Measurements from ENCODE around the gene NACC2.

Gene NACC2

GRCh38 chr9:136127313-136127712, 32.2 kb upstream of the NACC2 start:
- Histone ChIP-seq H3K36me3 (ENCODE audit: control insufficient read depth in 4 of 4, insufficient read depth in 4 of 4, low read length in 3 of 4) (no peaks in the 10 kb centered on the region), H3K27me3 (replicated peaks in 2 of 5; ENCODE audit: control insufficient read depth in 4 of 5, insufficient read depth in 5 of 5, low read length in 4 of 5) (peaks cover 0 to 20% (median 14%) of the 10 kb centered on the region in 5 experiments), H3K4me3 (ENCODE audit: control insufficient read depth in 1 of 7, extremely low read depth in 1 of 7, insufficient read depth in 4 of 7, low read depth in 2 of 7, low read length in 6 of 7) (no peak overlapping the region), H3K4me1 (ENCODE audit: control extremely low read depth in 1 of 4, control insufficient read depth in 4 of 4, insufficient read depth in 4 of 4, low read length in 3 of 4) (peaks cover 0 to 9% (median 7%) of the 10 kb centered on the region in 4 experiments), H3K9me3 (ENCODE audit: control extremely low read depth in 1 of 5, control insufficient read depth in 4 of 5, insufficient read depth in 2 of 5, low read depth in 1 of 5, low read length in 4 of 5) (no peaks in the 10 kb centered on the region), H3K27ac (ENCODE audit: insufficient read depth in 1 of 2, low read depth in 1 of 2, low read length in 2 of 2, poor library complexity in 1 of 2, severe bottlenecking in 2 of 2) (no peak overlapping the region)
- WGBS (ENCODE audit: insufficient coverage), result 87% methylated on average over 17 of the region's 18 CpGs
- CTCF ChIA-PET, result interaction anchor here (1.5 kb wide), 1 partner anchor 16 kb away, joined by 3 read pairs; no protein-coding TSS in a partner anchor
- DNase-seq, result no peak
- POLR2A ChIA-PET, result no interaction called here

GRCh38 chr9:136124976-136125692, 30.0 kb upstream of the NACC2 start:
- CTCF ChIA-PET, result interaction anchor here (1.6 to 3.5 kb wide), 2 partner anchors 14 to 34 kb away, joined by 5 to 36 read pairs; no protein-coding TSS in a partner anchor

GRCh38 chr9:136122425-136123383, 27.6 kb upstream of the NACC2 start:
- ChIA-PET CTCF (interaction anchor here (0.7 to 3.5 kb wide), 27 partner anchors 13 to 268 kb away, joined by 3 to 56 read pairs (median 4); partner anchors contain the start of gene NACC2), POLR2A (interaction anchor here (0.6 kb wide), 2 partner anchors 13 to 48 kb away, joined by 3 read pairs; no protein-coding TSS in a partner anchor)
- DNase-seq, result peak in 2 of 3 donors; percentile 69 to 74
- H3K27me3 ChIP-seq (replicated peaks in 2 of 5; ENCODE audit: control insufficient read depth in 4 of 5, insufficient read depth in 5 of 5, low read length in 4 of 5), result peaks cover 0 to 3% (median 0%) of the 10 kb centered on the region in 5 experiments
- peaks cover 0 to 24% (median 23%) of the 10 kb centered on the region in 4 experiments for H3K4me1 ChIP-seq (ENCODE audit: control extremely low read depth in 1 of 4, control insufficient read depth in 4 of 4, insufficient read depth in 4 of 4, low read length in 3 of 4)
- H3K36me3 ChIP-seq (ENCODE audit: control insufficient read depth in 4 of 4, insufficient read depth in 4 of 4, low read length in 3 of 4), result no peaks in the 10 kb centered on the region
- H3K4me3 ChIP-seq (ENCODE audit: control insufficient read depth in 1 of 7, extremely low read depth in 1 of 7, insufficient read depth in 4 of 7, low read depth in 2 of 7, low read length in 6 of 7), result peak overlapping the region in 3 of 7 experiments; percentile 3 to 61 (median 46)
- H3K9me3 ChIP-seq (ENCODE audit: control extremely low read depth in 1 of 5, control insufficient read depth in 4 of 5, insufficient read depth in 2 of 5, low read depth in 1 of 5, low read length in 4 of 5), result no peaks in the 10 kb centered on the region
- WGBS (ENCODE audit: insufficient coverage), result 19% methylated on average over 34 of the region's 45 CpGs
- no peak overlapping the region for H3K27ac ChIP-seq (ENCODE audit: insufficient read depth in 1 of 2, low read depth in 1 of 2, low read length in 2 of 2, poor library complexity in 1 of 2, severe bottlenecking in 2 of 2)

More at GRCh38 chr9:136124976-136125692, 30.0 kb upstream of the NACC2 start:
- peaks cover 0 to 6% (median 1%) of the 10 kb centered on the region in 5 experiments for H3K27me3 ChIP-seq (replicated peaks in 2 of 5; ENCODE audit: control insufficient read depth in 4 of 5, insufficient read depth in 5 of 5, low read length in 4 of 5)
- no peak overlapping the region for H3K4me3 ChIP-seq (ENCODE audit: control insufficient read depth in 1 of 7, extremely low read depth in 1 of 7, insufficient read depth in 4 of 7, low read depth in 2 of 7, low read length in 6 of 7)
- no peaks in the 10 kb centered on the region for H3K9me3 ChIP-seq (ENCODE audit: control extremely low read depth in 1 of 5, control insufficient read depth in 4 of 5, insufficient read depth in 2 of 5, low read depth in 1 of 5, low read length in 4 of 5)
- no peak for DNase-seq
- 100% methylated on average over 2 of the region's 2 CpGs for WGBS (ENCODE audit: insufficient coverage)
- H3K36me3 ChIP-seq (ENCODE audit: control insufficient read depth in 4 of 4, insufficient read depth in 4 of 4, low read length in 3 of 4), result no peaks in the 10 kb centered on the region
- POLR2A ChIA-PET, result no interaction called here
- H3K27ac ChIP-seq (ENCODE audit: insufficient read depth in 1 of 2, low read depth in 1 of 2, low read length in 2 of 2, poor library complexity in 1 of 2, severe bottlenecking in 2 of 2), result no peak overlapping the region
- peaks cover 0 to 14% (median 10%) of the 10 kb centered on the region in 4 experiments for H3K4me1 ChIP-seq (ENCODE audit: control extremely low read depth in 1 of 4, control insufficient read depth in 4 of 4, insufficient read depth in 4 of 4, low read length in 3 of 4)

- peaks cover 0 to 33% (median 31%) of the 10 kb centered on the region in 4 experiments for H3K4me1 ChIP-seq (ENCODE audit: control extremely low read depth in 1 of 4, control insufficient read depth in 4 of 4, insufficient read depth in 4 of 4, low read length in 3 of 4)
- H3K27me3 ChIP-seq (replicated peaks in 2 of 5; ENCODE audit: control insufficient read depth in 4 of 5, insufficient read depth in 5 of 5, low read length in 4 of 5), result peaks cover 0 to 3% (median 0%) of the 10 kb centered on the region in 5 experiments
- CTCF ChIA-PET, result interaction anchor here (0.8 to 3.5 kb wide), 21 partner anchors 12 to 267 kb away, joined by 3 to 56 read pairs (median 5); partner anchors contain the start of gene NACC2
- no peak for DNase-seq
- H3K9me3 ChIP-seq (ENCODE audit: control extremely low read depth in 1 of 5, control insufficient read depth in 4 of 5, insufficient read depth in 2 of 5, low read depth in 1 of 5, low read length in 4 of 5), result no peaks in the 10 kb centered on the region
- POLR2A ChIA-PET, result interaction anchor here (0.6 kb wide), 1 partner anchor 12 kb away, joined by 3 read pairs; no protein-coding TSS in a partner anchor
- H3K27ac ChIP-seq (ENCODE audit: insufficient read depth in 1 of 2, low read depth in 1 of 2, low read length in 2 of 2, poor library complexity in 1 of 2, severe bottlenecking in 2 of 2), result no peak overlapping the region
- no peaks in the 10 kb centered on the region for H3K36me3 ChIP-seq (ENCODE audit: control insufficient read depth in 4 of 4, insufficient read depth in 4 of 4, low read length in 3 of 4)
- no peak overlapping the region for H3K4me3 ChIP-seq (ENCODE audit: control insufficient read depth in 1 of 7, extremely low read depth in 1 of 7, insufficient read depth in 4 of 7, low read depth in 2 of 7, low read length in 6 of 7)
- 93% methylated on average over 5 of the region's 9 CpGs for WGBS (ENCODE audit: insufficient coverage)
These were observed 26.7 kb upstream of the NACC2 start for GRCh38 chr9:136121801-136122200.

GRCh38 chr9:136120438-136120844, 25.4 kb upstream of the NACC2 start:
- CTCF ChIA-PET, result interaction anchor here (0.8 to 3.0 kb wide), 4 partner anchors 23 to 164 kb away, joined by 3 to 19 read pairs (median 4); partner anchors contain the start of gene NACC2
- 93% methylated on average over 12 of the region's 18 CpGs for WGBS (ENCODE audit: insufficient coverage)
- Histone ChIP-seq H3K27ac (ENCODE audit: insufficient read depth in 1 of 2, low read depth in 1 of 2, low read length in 2 of 2, poor library complexity in 1 of 2, severe bottlenecking in 2 of 2) (peak overlapping the region in 1 of 2 experiments; percentile 81), H3K4me1 (ENCODE audit: control extremely low read depth in 1 of 4, control insufficient read depth in 4 of 4, insufficient read depth in 4 of 4, low read length in 3 of 4) (peaks cover 0 to 34% (median 31%) of the 10 kb centered on the region in 4 experiments), H3K9me3 (ENCODE audit: control extremely low read depth in 1 of 5, control insufficient read depth in 4 of 5, insufficient read depth in 2 of 5, low read depth in 1 of 5, low read length in 4 of 5) (no peaks in the 10 kb centered on the region), H3K36me3 (ENCODE audit: control insufficient read depth in 4 of 4, insufficient read depth in 4 of 4, low read length in 3 of 4) (peaks cover 0 to 13% (median 11%) of the 10 kb centered on the region in 4 experiments), H3K4me3 (ENCODE audit: control insufficient read depth in 1 of 7, extremely low read depth in 1 of 7, insufficient read depth in 4 of 7, low read depth in 2 of 7, low read length in 6 of 7) (no peak overlapping the region), H3K27me3 (replicated peaks in 2 of 5; ENCODE audit: control insufficient read depth in 4 of 5, insufficient read depth in 5 of 5, low read length in 4 of 5) (peaks cover 0 to 3% (median 0%) of the 10 kb centered on the region in 5 experiments)
- POLR2A ChIA-PET, result no interaction called here
- DNase-seq, result no peak

GRCh38 chr9:136119883-136120393, 24.8 kb upstream of the NACC2 start:
- Histone ChIP-seq H3K36me3 (ENCODE audit: control insufficient read depth in 4 of 4, insufficient read depth in 4 of 4, low read length in 3 of 4) (peaks cover 0 to 18% (median 16%) of the 10 kb centered on the region in 4 experiments), H3K27ac (ENCODE audit: insufficient read depth in 1 of 2, low read depth in 1 of 2, low read length in 2 of 2, poor library complexity in 1 of 2, severe bottlenecking in 2 of 2) (peak overlapping the region; percentile 54 to 81), H3K27me3 (replicated peaks in 2 of 5; ENCODE audit: control insufficient read depth in 4 of 5, insufficient read depth in 5 of 5, low read length in 4 of 5) (peaks cover 0 to 3% (median 0%) of the 10 kb centered on the region in 5 experiments), H3K9me3 (ENCODE audit: control extremely low read depth in 1 of 5, control insufficient read depth in 4 of 5, insufficient read depth in 2 of 5, low read depth in 1 of 5, low read length in 4 of 5) (no peaks in the 10 kb centered on the region), H3K4me1 (ENCODE audit: control extremely low read depth in 1 of 4, control insufficient read depth in 4 of 4, insufficient read depth in 4 of 4, low read length in 3 of 4) (peaks cover 0 to 34% (median 31%) of the 10 kb centered on the region in 4 experiments), H3K4me3 (ENCODE audit: control insufficient read depth in 1 of 7, extremely low read depth in 1 of 7, insufficient read depth in 4 of 7, low read depth in 2 of 7, low read length in 6 of 7) (peak overlapping the region in 5 of 7 experiments; percentile 57 to 80 (median 80))
- ChIA-PET CTCF (interaction anchor here (1.0 to 1.5 kb wide), 3 partner anchors 19 to 164 kb away, joined by 3 to 4 read pairs (median 4); no protein-coding TSS in a partner anchor), POLR2A (interaction anchor here (1.6 kb wide), 1 partner anchor 26 kb away, joined by 4 read pairs; no protein-coding TSS in a partner anchor)
- WGBS (ENCODE audit: insufficient coverage), result 72% methylated on average over 9 of the region's 11 CpGs
- peak in 1 of 3 donors; percentile 18 for DNase-seq

All from common myeloid progenitor, CD34-positive (primary cell).